A673 (cell line): ENCODE data around the gene HINT3. TPM values are rescaled to one million over a fixed set of nuclear protein-coding genes. Genes with fewer than 3 reads are reported as not detected.

Experiments used
- BruUV-seq: library from RNA; stranded (reverse); fragments of 400-500 nt; replicated peaks from 2 replicates; lab custom pipeline; 2021; lab: Mats Ljungman, UMichigan
- CTCF ChIA-PET: fragments of 300-600 bp; sonication (Branson Sonifier 250); formaldehyde crosslinking; loops from one replicate; lab custom pipeline; 2022; ENCODE audit warnings: antibody characterized with exemption; lab: Charles Lee
- POLR2A ChIA-PET: fragments of 300-600 bp; sonication (Branson Sonifier 250); formaldehyde crosslinking; loops from one replicate; lab custom pipeline; 2022; ENCODE audit warnings: antibody characterized with exemption; ENCODE audit not compliant: low non-redundant PET; lab: Charles Lee
- DNase-seq: peaks from one replicate; pipeline ENCODE4 v3.0.0-alpha.2; 2015; ENCODE audit warnings: low spot score
- H3K27ac ChIP-seq: fragments of 200-600 bp; sonication (generic); 2 replicates; pipeline ENCODE4 v1.5.1; 2016; ENCODE audit warnings: mixed run types, low read depth, mild to moderate bottlenecking, mixed read lengths, antibody characterized with exemption, low read length; ENCODE audit not compliant: poor library complexity, severe bottlenecking
- H3K27me3 ChIP-seq: fragments of 200-600 bp; sonication (generic); replicated peaks from 2 replicates; pipeline ENCODE4 v1.6.1; 2017; ENCODE audit warnings: mixed run types, low read depth, mild to moderate bottlenecking, mixed read lengths, antibody characterized with exemption, low read length; ENCODE audit not compliant: insufficient read depth, poor library complexity
- H3K36me3 ChIP-seq: fragments of 200-600 bp; sonication (generic); 2 replicates; pipeline ENCODE4 v1.6.1; 2016; ENCODE audit warnings: mixed run types, mild to moderate bottlenecking, mixed read lengths, antibody characterized with exemption, low read length; ENCODE audit not compliant: insufficient read depth, poor library complexity, severe bottlenecking
- H3K4me1 ChIP-seq: fragments of 200-600 bp; sonication (generic); 2 replicates; pipeline ENCODE4 v1.6.1; 2017; ENCODE audit warnings: mixed run types, mild to moderate bottlenecking, mixed read lengths, antibody characterized with exemption, low read length; ENCODE audit not compliant: insufficient read depth, poor library complexity, severe bottlenecking
- H3K4me3 ChIP-seq: fragments of 200-600 bp; sonication (generic); 2 replicates; pipeline ENCODE4 v1.5.1; 2016; ENCODE audit warnings: low read depth, mixed run types, mild to moderate bottlenecking, mixed read lengths, low read length; ENCODE audit not compliant: poor library complexity, severe bottlenecking
- H3K9me3 ChIP-seq: fragments of 200-600 bp; sonication (generic); 2 replicates; pipeline ENCODE4 v1.6.1; 2016; ENCODE audit warnings: mixed run types, low read depth, mild to moderate bottlenecking, mixed read lengths, antibody characterized with exemption, low read length; ENCODE audit not compliant: poor library complexity, severe bottlenecking
- CTCF ChIP-seq: fragments of 300-800, 200-600 bp; sonication (generic); conservative IDR thresholded peaks from 2 replicates; pipeline ENCODE4 v1.5.1; 2017; ENCODE audit warnings: low read depth, mild to moderate bottlenecking, antibody characterized with exemption, low read length, moderate library complexity, mixed read lengths
- EZH2 ChIP-seq: fragments of 200-600 bp; sonication (generic); IDR thresholded peaks from 2 replicates; pipeline ENCODE4 v1.6.1; 2017; ENCODE audit warnings: borderline replicate concordance, low read depth, mild to moderate bottlenecking, mixed read lengths, antibody characterized with exemption, low read length; ENCODE audit not compliant: poor library complexity, severe bottlenecking
- intact Hi-C: fragments of 100-400 bp; cut with micrococcal nuclease; formaldehyde crosslinking; loops from one replicate; pipeline ENCODE4 v1.10.0; 2022; ENCODE audit not compliant: unreplicated experiment
- total RNA-seq: library from RNA; stranded (reverse); gene quantifications from 2 replicates; pipeline ENCODE4 v1.2.3, GENCODE V29; 2021

Gene HINT3
- total RNA-seq, 1 experiment from 2014 or later, result 15.8 TPM

DNA sequence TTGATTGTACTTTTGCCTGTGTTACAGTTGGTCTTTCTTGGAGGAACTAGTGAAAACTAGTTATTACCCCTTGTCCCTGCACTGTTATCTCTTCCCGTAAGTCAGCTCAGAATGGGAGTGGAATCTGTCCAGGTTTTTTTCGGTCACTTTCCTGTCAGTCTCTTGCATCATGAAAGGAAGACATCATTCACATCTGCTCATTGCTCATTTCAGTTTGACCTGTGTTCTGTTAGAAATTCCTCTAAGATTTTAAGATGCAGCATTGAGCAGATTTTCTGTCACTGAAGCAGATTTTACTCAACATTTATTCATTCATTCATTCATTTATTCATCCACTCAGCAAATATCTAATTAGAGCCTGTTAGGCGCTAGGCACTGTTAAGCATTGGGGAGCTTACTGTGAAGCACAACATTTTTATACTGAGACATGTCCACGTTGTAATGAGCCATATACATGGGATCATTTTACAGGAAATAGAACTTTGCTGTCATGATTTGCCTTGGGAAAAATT lies 33.1 kb upstream of the HINT3 start:
- H3K4me3 ChIP-seq, result no peak overlapping the region
- POLR2A ChIA-PET, result no interaction called here
- BruUV-seq, result no TSS peak

DNA sequence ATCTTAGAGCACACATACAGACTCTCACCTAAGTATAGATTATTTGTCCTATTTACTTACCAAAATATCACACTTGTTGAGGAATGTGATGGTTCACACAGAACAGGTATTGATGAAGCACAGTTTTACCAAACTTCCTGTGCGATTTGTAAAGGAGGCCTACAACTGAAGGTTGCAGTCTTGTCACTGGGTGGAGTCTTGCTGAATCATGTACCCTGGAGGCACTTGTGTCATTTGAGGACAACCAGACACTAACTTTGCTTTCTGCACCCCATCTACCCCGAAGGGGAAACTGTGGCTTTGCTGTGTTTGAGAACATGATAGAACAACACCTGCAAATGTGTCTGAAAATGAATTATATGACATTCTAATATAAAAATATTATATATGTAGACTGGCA lies 32.4 kb upstream of the HINT3 start:
- intact Hi-C loops, result no loop called here
- no peak overlapping the region for H3K4me3 ChIP-seq
- ChIA-PET CTCF (no interaction called here), POLR2A (no interaction called here)
- DNase-seq, result no peak
- H3K27ac ChIP-seq, result no peak overlapping the region
- H3K27me3 ChIP-seq, result no peaks in the 10 kb centered on the region
- TF ChIP-seq EZH2 (no peak), CTCF (no peak)
- BruUV-seq, result no TSS peak
- H3K4me1 ChIP-seq, result peaks cover 4% of the 10 kb centered on the region
- no peaks in the 10 kb centered on the region for H3K9me3 ChIP-seq
- no peaks in the 10 kb centered on the region for H3K36me3 ChIP-seq

More for the DNA sequence above, 33.1 kb upstream of the HINT3 start:
- Histone ChIP-seq H3K27ac (no peak overlapping the region), H3K27me3 (no peaks in the 10 kb centered on the region), H3K36me3 (no peaks in the 10 kb centered on the region), H3K9me3 (no peaks in the 10 kb centered on the region), H3K4me1 (peaks cover 11% of the 10 kb centered on the region)
- intact Hi-C loops, result no loop called here
- TF ChIP-seq EZH2 (no peak), CTCF (no peak)
- CTCF ChIA-PET, result no interaction called here
- DNase-seq, result no peak

GRCh38 chr6:125924697-125925358 lies 31.7 kb upstream of the HINT3 start:
- Histone ChIP-seq H3K4me3 (no peak overlapping the region), H3K36me3 (no peaks in the 10 kb centered on the region), H3K4me1 (peaks cover 4% of the 10 kb centered on the region), H3K27me3 (no peaks in the 10 kb centered on the region), H3K27ac (no peak overlapping the region), H3K9me3 (no peaks in the 10 kb centered on the region)
- TF ChIP-seq EZH2 (no peak), CTCF (no peak)
- intact Hi-C loops, result no loop called here
- POLR2A ChIA-PET, result no interaction called here
- no peak for DNase-seq
- BruUV-seq, result no TSS peak
- CTCF ChIA-PET, result no interaction called here
